ENCODE data around the gene EEF2.

GRCh38 chr19:4018140-4018613, 32.9 kb upstream of the EEF2 start:
- TF ChIP-seq CTCF (IDR thresholded peaks at IDR 0.05) (no peak), POLR2A (IDR thresholded peaks at IDR 0.05) (no peak)

Data from uterus (tissue), 2 donors.